Heart left ventricle (tissue), 13 donors: ENCODE measurements around the gene SECTM1.

Experiments
- CTCF ChIP-seq, 12 donors: fragments of 200-600 bp; sonication (generic) in 4 of 12; IDR thresholded peaks; one replicate each; pipeline versions ENCODE4 v1.5.0 to v1.8.0; 2018 to 2022; ENCODE audit warnings: antibody characterized with exemption in 12 of 12, mild to moderate bottlenecking in 5 of 12
- POLR2A ChIP-seq, 2 donors: fragments of 450-650 bp; IDR thresholded peaks; one replicate each; pipeline ENCODE4 v1.6.1; 2017; ENCODE audit warnings: antibody characterized with exemption in 2 of 2, mild to moderate bottlenecking in 2 of 2, moderate library complexity in 2 of 2
- donor health status: ischemic (EF 13 %, LVEDD 7.1; RV severe dilation, severe dysfunction).
- donor health status: DM: no; HTN: yes; CAD: no.
- donor health status: DM: no; HTN: no; CAD: no.
- donor health status: ischemic (EF 25% LVEDD 6.9; RV normal size, moderate dysfunction).
- donor health status: ischemic (EF 25% LVEDD 5.7; RV mildly dilated, moderate dysfunction).
- donor health status: ischemic (EF 35%, LVEDD 5.7; RV mildly dilated, moderate dysfunction).
- donor health status: nonischemic (EF 11% LVEDD 7.7; RV severe dilation, severe dysfunction).
- donor health status: DM: yes; HTN: yes; CAD: no.
- donor health status: PGD.
- donor health status: ischemic (EF 29% LVEDD 5.4; RV normal size, mild dysfunction).
- donor health status: nonischemic (EF 23%, LVEDD 6.1; RV moderate dilation, normal function).

GRCh38 chr17:82334204-82334621, 647 bp upstream of the SECTM1 start:
- no peak for TF ChIP-seq POLR2A (IDR thresholded peaks at IDR 0.05)
- no peak for TF ChIP-seq CTCF (IDR thresholded peaks at IDR 0.05)
